ENCODE results near the gene GLIPR2. TPM values are rescaled to one million over a fixed set of nuclear protein-coding genes. Genes with fewer than 3 reads are reported as not detected.

Gene GLIPR2
- total and polyA plus RNA-seq, 2 of the 13 experiments (the other 11 are each of a cell fraction or from before 2014, with no cell fraction given) = 0.08 to 0.42 TPM

- Histone ChIP-seq H3K4me2 (ENCODE audit: low read depth, low read length) (no peak overlapping the region), H2AFZ (ENCODE audit: low read length) (no peak overlapping the region), H3K9ac (ENCODE audit: insufficient read depth, low read depth, low read length) (no peak overlapping the region), H3K36me3 (replicated peaks in 1 of 2; ENCODE audit: control insufficient read depth in 1 of 2, insufficient read depth in 2 of 2, low read length in 2 of 2) (no peaks in the 10 kb centered on the region), H3K27me3 (ENCODE audit: control insufficient read depth in 1 of 2, insufficient read depth in 2 of 2, low read length in 2 of 2) (peaks cover 5 to 33% of the 10 kb centered on the region in 2 experiments; a peak in 4 of 5 replicates), H4K20me1 (ENCODE audit: insufficient read depth, low read length) (no peaks in the 10 kb centered on the region), H3K4me3 (replicated peaks in 1 of 3; ENCODE audit: insufficient read depth in 1 of 3, low read depth in 2 of 3, low read length in 3 of 3) (no peak overlapping the region), H3K79me2 (ENCODE audit: insufficient read depth, low read length) (no peaks in the 10 kb centered on the region), H3K9me3 (ENCODE audit: low read length) (no peaks in the 10 kb centered on the region), H3K4me1 (ENCODE audit: insufficient read depth, low read length) (no peaks in the 10 kb centered on the region), H3K27ac (ENCODE audit: extremely low read length, insufficient read depth, low read length) (no peak overlapping the region)
- FAIRE-seq (no peak), DNase-seq (ENCODE audit: low spot score) (no peak), ATAC-seq (no peak)
- no TSS peak for BruUV-seq (replicated peaks)
- no peak for TF ChIP-seq GABPA (IDR thresholded peaks at IDR 0.05; ENCODE audit: low read depth, low read length)
- no peak for TF ChIP-seq GABPA (CRISPR knock-in tag; IDR thresholded peaks at IDR 0.05; ENCODE audit: low read depth)
- no peak for TF ChIP-seq HNF4A (CRISPR knock-in tag; IDR thresholded peaks at IDR 0.05)
- TF ChIP-seq RFXAP (CRISPR knock-in tag; IDR thresholded peaks at IDR 0.05; ENCODE audit: borderline replicate concordance) = no peak
- TF ChIP-seq MTA1 (CRISPR knock-in tag; IDR thresholded peaks at IDR 0.05; ENCODE audit: borderline replicate concordance) = no peak
- in situ Hi-C loops (cut with HindIII; ENCODE audit: extremely low pct_ligation_motif_present, low pct_unique_long_range_greater_than_20kb) = no loop called here
- 66% methylated on average over 5 of the region's 7 CpGs for WGBS (ENCODE audit: low lambda C conversion rate)
- intact Hi-C loops (cut with micrococcal nuclease; ENCODE audit: unreplicated experiment) = no loop called here
- POLR2A ChIA-PET = no interaction called here
- CTCF ChIA-PET (ENCODE audit: low intra/inter-chr PET ratio, low total read pairs) = no interaction called here
Observed at GRCh38 chr9:36174271-36174670, 37.7 kb downstream of the GLIPR2 start.

DNA sequence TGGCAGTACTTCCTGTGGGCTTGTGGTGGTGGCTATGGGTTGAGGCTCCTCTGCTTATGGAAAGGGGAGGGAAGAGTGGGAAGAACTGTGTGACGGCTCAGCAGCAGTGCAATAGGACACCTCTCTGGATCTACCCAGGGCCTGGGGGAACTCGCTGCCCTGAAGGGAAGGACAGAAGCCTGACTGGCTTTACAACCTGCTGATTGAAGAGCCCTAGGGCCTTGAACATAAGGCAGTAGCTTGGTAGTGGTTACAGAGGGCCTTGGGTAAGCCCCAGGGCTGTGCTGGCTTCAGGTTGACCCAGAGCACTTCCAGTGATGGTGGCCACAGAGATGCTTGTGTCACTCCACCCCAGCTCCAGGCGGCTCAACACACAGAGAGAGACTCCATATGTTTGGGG is 38.2 kb downstream of the GLIPR2 start:
- POLR2A ChIA-PET = no interaction called here

More for the DNA sequence above, 38.2 kb downstream of the GLIPR2 start:
- Histone ChIP-seq H3K36me3 (replicated peaks in 1 of 2; ENCODE audit: control insufficient read depth in 1 of 2, insufficient read depth in 2 of 2, low read length in 2 of 2) (no peaks in the 10 kb centered on the region), H3K4me3 (replicated peaks in 1 of 3; ENCODE audit: insufficient read depth in 1 of 3, low read depth in 2 of 3, low read length in 3 of 3) (no peak overlapping the region), H4K20me1 (ENCODE audit: insufficient read depth, low read length) (no peaks in the 10 kb centered on the region), H3K9me3 (ENCODE audit: low read length) (no peaks in the 10 kb centered on the region), H3K27ac (ENCODE audit: extremely low read length, insufficient read depth, low read length) (no peak overlapping the region), H3K79me2 (ENCODE audit: insufficient read depth, low read length) (no peaks in the 10 kb centered on the region), H3K4me1 (ENCODE audit: insufficient read depth, low read length) (no peaks in the 10 kb centered on the region), H2AFZ (ENCODE audit: low read length) (no peak overlapping the region), H3K9ac (ENCODE audit: insufficient read depth, low read depth, low read length) (no peak overlapping the region), H3K4me2 (ENCODE audit: low read depth, low read length) (no peak overlapping the region), H3K27me3 (ENCODE audit: control insufficient read depth in 1 of 2, insufficient read depth in 2 of 2, low read length in 2 of 2) (peaks cover 4 to 29% of the 10 kb centered on the region in 2 experiments; a peak in 4 of 5 replicates)
- TF ChIP-seq HNF4A (CRISPR knock-in tag; IDR thresholded peaks at IDR 0.05) (no peak), ZNF883 (CRISPR knock-in tag; IDR thresholded peaks at IDR 0.05; ENCODE audit: not compliant biosample characterization) (no peak), SMC3 (IDR thresholded peaks at IDR 0.05; ENCODE audit: low read length) (no peak), ZSCAN22 (CRISPR knock-in tag; IDR thresholded peaks at IDR 0.05) (no peak)
- in situ Hi-C loops (cut with HindIII; ENCODE audit: extremely low pct_ligation_motif_present, low pct_unique_long_range_greater_than_20kb) (no loop called here), intact Hi-C loops (cut with micrococcal nuclease; ENCODE audit: unreplicated experiment) (no loop called here)
- 19% methylated on average over 3 of the region's 3 CpGs for WGBS (ENCODE audit: low lambda C conversion rate)
- CTCF ChIA-PET (ENCODE audit: low intra/inter-chr PET ratio, low total read pairs) = no interaction called here
- ATAC-seq (peak; percentile 65), FAIRE-seq (no peak), DNase-seq (ENCODE audit: low spot score) (no peak)
- BruUV-seq (replicated peaks) = no TSS peak
